ENCODE results near the gene SYNE2.

The SYNE2 gene

DNA sequence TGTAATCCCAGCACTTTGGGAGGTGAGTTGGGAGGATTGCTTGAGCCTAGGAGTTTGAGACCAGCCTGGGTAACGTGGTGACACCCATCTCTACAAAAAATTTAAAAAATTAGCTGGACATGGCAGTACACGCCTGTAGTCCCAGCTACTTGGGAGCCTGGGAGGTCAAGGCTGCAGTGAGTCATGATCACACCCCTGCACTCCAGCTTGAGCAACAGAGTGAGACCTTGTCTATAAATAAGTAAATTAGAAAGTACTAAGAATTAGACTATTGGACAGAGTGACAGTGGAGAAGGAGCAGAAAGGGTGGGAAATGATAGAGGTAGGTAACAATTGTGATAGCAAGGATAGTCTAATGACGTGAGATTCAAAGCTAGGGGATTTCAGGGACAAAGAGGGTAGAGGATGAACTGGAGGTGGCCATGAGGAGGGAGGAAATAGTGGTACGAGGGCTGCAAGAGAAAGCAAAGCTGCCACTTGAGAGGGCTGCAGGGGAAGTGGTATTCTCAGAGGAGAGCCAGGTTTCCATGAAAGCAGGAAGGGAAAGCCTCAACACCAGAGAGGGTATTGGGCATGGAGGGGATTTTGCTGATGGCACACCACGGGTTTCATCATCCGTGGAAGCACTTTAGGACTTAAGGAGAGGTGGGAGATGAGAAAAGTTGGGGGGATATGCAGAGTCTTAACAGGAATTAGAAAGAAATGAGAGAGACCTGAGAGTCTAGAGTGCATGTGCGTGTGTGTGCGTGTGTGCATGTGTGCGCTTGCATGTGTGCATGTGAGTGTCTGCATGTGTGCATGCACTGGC, 85.6 kb downstream of the SYNE2 start:
- no peaks in the 10 kb centered on the region for H3K27me3 ChIP-seq (replicated peaks)
- in situ Hi-C loops (cut with HindIII; ENCODE audit: low pct_ligation_motif_present, low sequenced_read_pairs): no loop called here
- H3K27ac ChIP-seq: no peak overlapping the region
- no peaks in the 10 kb centered on the region for H3K36me3 ChIP-seq (replicated peaks)
- H3K4me3 ChIP-seq (ENCODE audit: low read depth, low read length): no peak overlapping the region
- TF ChIP-seq, protein P1, sequence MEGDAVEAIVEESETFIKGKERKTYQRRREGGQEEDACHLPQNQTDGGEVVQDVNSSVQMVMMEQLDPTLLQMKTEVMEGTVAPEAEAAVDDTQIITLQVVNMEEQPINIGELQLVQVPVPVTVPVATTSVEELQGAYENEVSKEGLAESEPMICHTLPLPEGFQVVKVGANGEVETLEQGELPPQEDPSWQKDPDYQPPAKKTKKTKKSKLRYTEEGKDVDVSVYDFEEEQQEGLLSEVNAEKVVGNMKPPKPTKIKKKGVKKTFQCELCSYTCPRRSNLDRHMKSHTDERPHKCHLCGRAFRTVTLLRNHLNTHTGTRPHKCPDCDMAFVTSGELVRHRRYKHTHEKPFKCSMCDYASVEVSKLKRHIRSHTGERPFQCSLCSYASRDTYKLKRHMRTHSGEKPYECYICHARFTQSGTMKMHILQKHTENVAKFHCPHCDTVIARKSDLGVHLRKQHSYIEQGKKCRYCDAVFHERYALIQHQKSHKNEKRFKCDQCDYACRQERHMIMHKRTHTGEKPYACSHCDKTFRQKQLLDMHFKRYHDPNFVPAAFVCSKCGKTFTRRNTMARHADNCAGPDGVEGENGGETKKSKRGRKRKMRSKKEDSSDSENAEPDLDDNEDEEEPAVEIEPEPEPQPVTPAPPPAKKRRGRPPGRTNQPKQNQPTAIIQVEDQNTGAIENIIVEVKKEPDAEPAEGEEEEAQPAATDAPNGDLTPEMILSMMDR (IDR thresholded peaks at IDR 0.05; ENCODE audit: low read depth, low read length, missing control alignments): no peak
- no peak for DNase-seq

DNA sequence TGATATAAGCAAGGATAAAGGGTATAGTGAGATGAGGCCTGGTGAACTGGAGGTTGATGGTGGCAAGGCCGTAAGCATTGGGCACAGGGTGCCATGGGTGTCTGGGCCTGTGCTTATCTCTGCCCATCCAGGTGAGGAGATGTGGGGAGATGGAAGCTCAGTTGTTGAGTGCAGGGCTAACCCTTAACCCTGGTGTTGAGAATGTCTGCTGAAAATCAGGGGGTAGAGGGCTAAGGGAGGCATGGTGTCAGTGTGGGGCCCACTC, 86.1 kb downstream of the SYNE2 start:
- H3K27me3 ChIP-seq (replicated peaks): no peaks in the 10 kb centered on the region
- no peaks in the 10 kb centered on the region for H3K36me3 ChIP-seq (replicated peaks)
- in situ Hi-C loops (cut with HindIII; ENCODE audit: low pct_ligation_motif_present, low sequenced_read_pairs): no loop called here
- H3K27ac ChIP-seq: no peak overlapping the region
- no peak for DNase-seq
- TF ChIP-seq, protein P1 (IDR thresholded peaks at IDR 0.05; ENCODE audit: low read depth, low read length, missing control alignments): no peak
- H3K4me3 ChIP-seq (ENCODE audit: low read depth, low read length): no peak overlapping the region

DNA sequence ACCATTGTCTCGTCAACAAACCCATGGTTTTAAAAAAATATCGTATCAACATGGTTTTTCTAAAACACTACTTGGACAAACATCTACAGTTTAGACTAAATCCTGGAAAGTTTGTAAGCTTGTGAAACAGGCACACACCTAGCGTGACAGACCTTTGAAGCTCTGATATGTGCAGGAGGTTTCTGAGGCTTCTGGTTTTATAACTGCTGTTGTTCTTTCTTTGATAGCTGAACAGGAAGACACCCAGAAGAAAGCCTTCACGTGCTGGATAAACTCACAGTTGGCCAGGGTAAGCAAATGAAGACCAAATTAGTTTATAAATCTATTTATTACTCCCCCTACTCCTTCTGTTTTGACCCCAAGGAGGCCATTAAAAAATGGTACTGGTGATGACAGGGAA, 87.6 kb downstream of the SYNE2 start:
- in situ Hi-C loops (cut with HindIII; ENCODE audit: low pct_ligation_motif_present, low sequenced_read_pairs): no loop called here
- Histone ChIP-seq H3K27ac (no peak overlapping the region), H3K27me3 (replicated peaks) (no peaks in the 10 kb centered on the region), H3K36me3 (replicated peaks) (no peaks in the 10 kb centered on the region), H3K4me3 (ENCODE audit: low read depth, low read length) (no peak overlapping the region)
- TF ChIP-seq, protein P1 (IDR thresholded peaks at IDR 0.05; ENCODE audit: low read depth, low read length, missing control alignments): no peak
- DNase-seq: no peak

DNA sequence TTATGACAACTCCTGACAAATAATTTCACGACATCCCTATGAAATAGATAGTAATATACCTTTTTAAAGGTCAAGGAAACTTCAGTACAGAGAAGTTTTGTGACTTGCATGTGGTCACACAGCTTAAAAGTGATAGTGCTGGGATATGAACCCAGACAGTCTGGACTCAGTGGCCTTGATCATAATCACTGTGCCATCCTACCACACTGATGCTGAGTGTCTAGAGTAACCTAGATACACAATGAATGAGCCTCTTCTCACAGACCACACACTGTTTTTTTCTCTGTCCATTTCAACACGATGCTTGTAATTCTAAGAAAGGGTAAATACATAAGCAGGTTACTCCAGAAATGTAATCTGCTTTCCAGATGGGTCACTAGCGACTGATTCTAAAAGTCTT, 88.2 kb downstream of the SYNE2 start:
- DNase-seq: no peak
- H3K36me3 ChIP-seq (replicated peaks): no peaks in the 10 kb centered on the region
- H3K27ac ChIP-seq: no peak overlapping the region
- TF ChIP-seq, protein P1 (IDR thresholded peaks at IDR 0.05; ENCODE audit: low read depth, low read length, missing control alignments): no peak
- H3K27me3 ChIP-seq (replicated peaks): no peaks in the 10 kb centered on the region
- no peak overlapping the region for H3K4me3 ChIP-seq (ENCODE audit: low read depth, low read length)
- in situ Hi-C loops (cut with HindIII; ENCODE audit: low pct_ligation_motif_present, low sequenced_read_pairs): no loop called here

DNA sequence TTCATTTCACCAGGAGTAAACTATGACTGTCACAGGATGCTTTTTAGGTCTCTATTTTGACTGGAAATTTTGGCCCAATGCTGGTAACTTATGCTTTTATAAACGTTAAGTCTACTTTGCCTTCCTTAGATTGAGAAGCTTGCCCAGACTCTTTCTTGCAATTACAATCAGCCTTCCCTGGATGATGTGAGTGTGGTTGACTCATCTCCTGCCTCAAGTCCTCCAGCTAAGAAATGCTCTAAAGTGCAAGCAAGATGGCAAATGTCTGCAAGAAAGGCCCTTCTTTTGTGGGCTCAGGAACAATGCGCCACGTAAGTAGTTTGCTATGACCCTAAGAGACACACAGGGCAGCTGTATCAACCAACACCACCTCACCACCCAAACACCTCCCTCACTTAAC, 96.9 kb downstream of the SYNE2 start:
- H3K27me3 ChIP-seq (replicated peaks): no peaks in the 10 kb centered on the region
- peak; percentile 8 for DNase-seq
- in situ Hi-C loops (cut with HindIII; ENCODE audit: low pct_ligation_motif_present, low sequenced_read_pairs): no loop called here
- TF ChIP-seq, protein P1 (IDR thresholded peaks at IDR 0.05; ENCODE audit: low read depth, low read length, missing control alignments): no peak
- H3K27ac ChIP-seq: no peak overlapping the region
- no peaks in the 10 kb centered on the region for H3K36me3 ChIP-seq (replicated peaks)
- no peak overlapping the region for H3K4me3 ChIP-seq (ENCODE audit: low read depth, low read length)

DNA sequence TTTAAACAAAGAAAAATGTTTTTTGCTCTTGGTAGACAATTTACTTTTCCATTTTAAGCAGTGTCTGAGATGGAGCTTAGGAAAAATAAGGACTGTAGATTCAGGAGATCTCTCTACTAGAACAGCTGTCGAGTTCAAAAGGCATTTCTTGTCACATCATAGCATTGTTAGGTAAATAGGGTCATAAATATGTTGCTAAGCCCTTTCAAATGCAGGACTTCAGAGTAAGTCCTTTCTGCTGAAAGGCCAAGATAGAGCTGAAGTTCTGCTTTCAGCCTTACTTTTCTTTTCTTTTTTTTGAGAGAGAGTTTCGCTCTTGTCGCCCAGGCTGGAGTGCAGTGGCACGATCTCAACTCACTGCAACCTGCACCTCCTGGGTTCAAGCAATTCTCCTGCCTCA, 98.2 kb downstream of the SYNE2 start:
- TF ChIP-seq, protein P1 (IDR thresholded peaks at IDR 0.05; ENCODE audit: low read depth, low read length, missing control alignments): no peak
- H3K36me3 ChIP-seq (replicated peaks): no peaks in the 10 kb centered on the region
- H3K27ac ChIP-seq: no peak overlapping the region
- in situ Hi-C loops (cut with HindIII; ENCODE audit: low pct_ligation_motif_present, low sequenced_read_pairs): no loop called here
- H3K27me3 ChIP-seq (replicated peaks): no peaks in the 10 kb centered on the region
- no peak for DNase-seq
- H3K4me3 ChIP-seq (ENCODE audit: low read depth, low read length): no peak overlapping the region
